Osteocyte (in vitro differentiated cells): ENCODE data around the gene NKAIN2. TPM values are rescaled to one million over a fixed set of nuclear protein-coding genes. Genes with fewer than 3 reads are reported as not detected.
A peak's percentile ranks its signal among the peaks of the same experiment; 100 is the strongest.

ENCODE experiments used
- DNase-seq: peaks from one replicate; pipeline ENCODE4 v3.0.0; 2021; ENCODE audit warnings: mixed read lengths; ENCODE audit not compliant: unreplicated experiment; ENCODE audit errors: extremely low spot score
- H3K27ac Mint-ChIP-seq: one replicate; pipeline ENCODE4 v1.8.0; 2021; ENCODE audit warnings: mild to moderate bottlenecking, mixed read lengths; ENCODE audit not compliant: unreplicated experiment
- H3K27me3 Mint-ChIP-seq: one replicate; pipeline ENCODE4 v1.8.0; 2021; ENCODE audit warnings: mixed read lengths; ENCODE audit not compliant: unreplicated experiment
- H3K36me3 Mint-ChIP-seq: one replicate; pipeline ENCODE4 v1.8.0; 2021; ENCODE audit warnings: mixed read lengths; ENCODE audit not compliant: unreplicated experiment
- H3K4me1 Mint-ChIP-seq: one replicate; pipeline ENCODE4 v1.8.0; 2021; ENCODE audit warnings: mixed read lengths; ENCODE audit not compliant: unreplicated experiment
- H3K4me3 Mint-ChIP-seq: one replicate; pipeline ENCODE4 v1.8.0; 2021; ENCODE audit warnings: mild to moderate bottlenecking, moderate library complexity, mixed read lengths; ENCODE audit not compliant: unreplicated experiment
- H3K9me3 Mint-ChIP-seq: one replicate; pipeline ENCODE4 v1.8.0; 2021; ENCODE audit warnings: mixed read lengths; ENCODE audit not compliant: unreplicated experiment
- CTCF ChIP-seq: fragments of 200-600 bp; sonication (generic); IDR thresholded peaks from 2 replicates; pipeline ENCODE4 v1.5.0; 2021; ENCODE audit warnings: antibody characterized with exemption, mild to moderate bottlenecking, moderate library complexity
- total RNA-seq: library from RNA; stranded (reverse); gene quantifications from 2 replicates; pipeline ENCODE4 v1.2.1, GENCODE V29; 2021

NKAIN2 gene
- total RNA-seq, 1 donor from 2014 or later = 17.8 TPM

- H3K4me3 Mint-ChIP-seq = no peak overlapping the region
- no peak overlapping the region for H3K27ac Mint-ChIP-seq
- H3K27me3 Mint-ChIP-seq = no peaks in the 10 kb centered on the region
- H3K9me3 Mint-ChIP-seq = no peaks in the 10 kb centered on the region
- DNase-seq = no peak
- peaks cover 4% of the 10 kb centered on the region for H3K4me1 Mint-ChIP-seq
- no peak for TF ChIP-seq CTCF
- H3K36me3 Mint-ChIP-seq = peaks cover 4% of the 10 kb centered on the region
Measured at GRCh38 chr6:124356811-124357210, 553.1 kb downstream of the NKAIN2 start.

- H3K27ac Mint-ChIP-seq = peak overlapping the region; percentile 78
- no peak for TF ChIP-seq CTCF
- peaks cover 8% of the 10 kb centered on the region for H3K36me3 Mint-ChIP-seq
- no peaks in the 10 kb centered on the region for H3K27me3 Mint-ChIP-seq
- H3K9me3 Mint-ChIP-seq = peaks cover 16% of the 10 kb centered on the region
- DNase-seq = no peak
- H3K4me1 Mint-ChIP-seq = peaks cover 37% of the 10 kb centered on the region
- H3K4me3 Mint-ChIP-seq = no peak overlapping the region
Measured at GRCh38 chr6:124368131-124368530, 564.5 kb downstream of the NKAIN2 start.

GRCh38 chr6:124371974-124372475 lies 568.4 kb downstream of the NKAIN2 start:
- no peak for DNase-seq
- Mint-ChIP-seq H3K4me1 (peaks cover 43% of the 10 kb centered on the region), H3K27me3 (no peaks in the 10 kb centered on the region), H3K4me3 (peak overlapping the region; percentile 63), H3K27ac (peak overlapping the region; percentile 90), H3K9me3 (peaks cover 6% of the 10 kb centered on the region), H3K36me3 (no peaks in the 10 kb centered on the region)
- no peak for TF ChIP-seq CTCF

- Mint-ChIP-seq H3K36me3 (no peaks in the 10 kb centered on the region), H3K27ac (peak overlapping the region; percentile 90), H3K4me3 (no peak overlapping the region), H3K4me1 (peaks cover 35% of the 10 kb centered on the region), H3K9me3 (peaks cover 10% of the 10 kb centered on the region), H3K27me3 (no peaks in the 10 kb centered on the region)
- DNase-seq = no peak
- TF ChIP-seq CTCF = no peak
Measured at GRCh38 chr6:124373386-124373785, 569.7 kb downstream of the NKAIN2 start.

- Mint-ChIP-seq H3K27me3 (no peaks in the 10 kb centered on the region), H3K27ac (no peak overlapping the region), H3K36me3 (peaks cover 1% of the 10 kb centered on the region), H3K4me3 (no peak overlapping the region), H3K9me3 (peaks cover 21% of the 10 kb centered on the region), H3K4me1 (no peaks in the 10 kb centered on the region)
- TF ChIP-seq CTCF = no peak
- no peak for DNase-seq
Measured at GRCh38 chr6:124389127-124389526, 585.5 kb downstream of the NKAIN2 start.
